M059J (cell line): Measurements from ENCODE around the gene SUCLG2. TPM values are rescaled to one million over a fixed set of nuclear protein-coding genes. Genes with fewer than 3 reads are reported as not detected.

Source experiments
- DNase-seq: peaks from one replicate; pipeline ENCODE4 v3.0.0-alpha.2; 2012; ENCODE audit warnings: low read depth
- total RNA-seq: library from RNA; depleted of rRNA; stranded (reverse); fragments of >200 nt; shearing (Covaris generic); gene quantifications from 2 replicates; pipeline ENCODE4 v1.2.3, GENCODE V29; 2014

SUCLG2 gene
- total RNA-seq, 1 experiment from 2014 or later, result 28.7 TPM

DNA sequence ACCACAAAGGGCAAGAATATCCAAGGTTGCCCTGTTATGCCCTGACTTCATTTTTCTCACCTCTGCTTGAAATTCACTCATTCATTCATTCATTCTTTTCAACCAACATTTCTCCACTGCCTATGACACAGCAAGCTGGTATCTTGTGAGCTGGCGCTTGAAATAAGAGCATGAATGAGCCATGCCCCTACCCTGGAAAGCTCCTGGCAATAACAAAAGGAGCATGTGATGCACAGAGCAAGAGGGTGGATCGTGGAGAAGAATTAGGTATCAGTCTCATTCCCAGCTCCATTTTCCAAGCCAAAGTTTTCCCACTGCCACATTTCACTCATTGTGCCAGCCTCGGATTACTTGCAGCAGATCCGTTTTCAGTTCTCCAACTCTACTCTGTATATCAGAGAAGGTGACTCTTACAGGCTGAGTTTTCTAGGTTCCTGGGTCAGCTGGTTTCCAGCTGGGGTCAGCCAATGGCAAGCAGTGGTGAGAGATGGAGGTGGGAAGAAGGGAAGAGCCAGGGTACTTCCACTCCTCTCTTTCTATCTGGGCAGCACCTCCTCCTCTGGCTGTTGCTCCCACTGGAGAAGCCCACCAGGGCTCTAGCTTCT lies 144.8 kb downstream of the SUCLG2 start:
- no peak for DNase-seq

DNA sequence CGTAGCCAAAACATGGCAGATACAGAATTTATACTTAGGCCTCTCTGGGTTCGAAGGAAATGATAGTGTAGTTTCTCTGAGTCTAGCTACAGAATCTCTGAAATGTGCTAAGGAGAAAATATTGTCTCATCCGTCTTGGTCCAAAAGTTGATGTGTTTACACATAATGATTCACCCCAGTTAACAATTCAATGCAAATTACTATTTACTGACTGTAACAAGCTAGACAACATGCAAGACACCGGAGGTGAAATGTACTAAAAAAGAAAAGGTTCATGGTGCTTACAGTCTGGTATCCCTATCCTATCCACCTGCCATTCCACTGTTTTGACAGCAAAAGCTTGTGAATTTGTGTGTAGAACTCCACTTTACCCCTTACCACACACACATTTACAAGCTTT lies 146.8 kb downstream of the SUCLG2 start:
- DNase-seq, result no peak

DNA sequence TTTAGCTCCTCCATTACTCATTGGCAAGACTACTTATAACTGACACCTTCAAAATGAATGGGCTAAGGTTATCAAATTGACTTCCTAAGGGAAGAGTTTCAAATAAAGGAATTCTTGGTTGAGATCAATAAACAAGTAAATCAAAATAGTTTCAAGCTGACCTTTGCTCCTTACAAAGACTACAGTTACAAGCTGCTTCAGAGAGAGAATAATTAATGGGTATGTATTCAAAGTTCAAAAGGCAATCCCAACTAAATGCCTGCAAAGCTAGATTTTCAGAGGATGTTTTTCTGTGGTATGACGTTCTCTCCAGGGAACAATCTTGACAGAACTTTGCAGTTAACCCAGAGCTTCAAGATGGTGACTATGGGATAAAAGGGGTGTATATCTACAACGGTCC lies 153.7 kb downstream of the SUCLG2 start:
- no peak for DNase-seq

DNA sequence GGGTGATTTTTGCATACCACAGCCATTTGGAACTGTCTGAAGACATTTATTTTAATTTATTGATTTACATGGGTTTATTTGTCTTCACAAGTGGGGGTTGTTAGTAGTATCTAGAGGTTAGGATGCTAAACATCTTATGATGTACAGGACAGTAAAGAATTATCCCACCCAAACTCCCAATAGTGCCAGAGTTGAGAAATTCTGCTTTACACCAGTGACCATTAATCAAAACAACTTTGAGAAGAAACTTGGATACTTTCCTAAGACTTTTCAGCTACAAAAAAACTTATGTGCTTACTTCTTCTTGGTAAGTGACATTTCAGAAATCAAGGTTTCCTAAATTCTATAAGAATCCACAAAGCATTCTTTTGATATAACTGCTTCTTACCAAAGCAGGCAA lies 156.7 kb downstream of the SUCLG2 start:
- DNase-seq, result no peak

DNA sequence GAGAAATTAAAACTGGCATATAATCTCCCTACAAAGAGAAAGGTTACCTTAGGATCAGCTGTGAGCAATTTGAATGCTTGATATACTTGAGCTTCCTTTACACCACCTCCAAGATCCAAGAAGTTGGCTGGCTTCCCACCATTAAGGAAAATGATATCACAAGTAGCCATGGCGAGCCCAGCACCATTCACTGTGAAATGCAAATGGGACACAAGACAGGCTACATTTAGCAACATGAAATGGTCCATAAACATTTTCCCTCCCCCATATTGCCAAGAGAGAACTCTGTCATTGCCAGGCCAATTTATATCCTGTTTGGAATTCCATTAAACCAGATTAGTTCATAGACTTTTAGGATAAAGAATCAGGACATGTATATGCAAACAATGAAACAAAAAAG lies 158.7 kb downstream of the SUCLG2 start:
- no peak for DNase-seq

DNA sequence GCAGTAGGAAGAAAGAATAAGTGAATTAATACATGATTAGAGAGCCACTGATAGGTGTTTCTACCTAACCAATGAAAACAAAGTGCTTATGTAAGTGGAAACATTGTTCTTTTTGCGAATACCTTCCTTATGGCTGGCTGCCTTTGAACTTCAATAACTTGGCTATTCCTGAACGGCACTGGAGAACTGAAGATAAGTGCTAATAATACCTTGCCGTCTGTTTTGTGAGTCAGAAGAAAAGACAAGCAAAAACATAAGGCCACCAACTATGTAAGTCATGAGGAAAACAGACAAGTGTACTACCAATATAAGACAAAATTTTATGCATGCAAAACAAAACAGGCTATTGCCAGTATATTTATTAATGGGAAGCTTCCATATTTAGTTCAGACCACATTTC lies 160.6 kb downstream of the SUCLG2 start:
- DNase-seq, result no peak

DNA sequence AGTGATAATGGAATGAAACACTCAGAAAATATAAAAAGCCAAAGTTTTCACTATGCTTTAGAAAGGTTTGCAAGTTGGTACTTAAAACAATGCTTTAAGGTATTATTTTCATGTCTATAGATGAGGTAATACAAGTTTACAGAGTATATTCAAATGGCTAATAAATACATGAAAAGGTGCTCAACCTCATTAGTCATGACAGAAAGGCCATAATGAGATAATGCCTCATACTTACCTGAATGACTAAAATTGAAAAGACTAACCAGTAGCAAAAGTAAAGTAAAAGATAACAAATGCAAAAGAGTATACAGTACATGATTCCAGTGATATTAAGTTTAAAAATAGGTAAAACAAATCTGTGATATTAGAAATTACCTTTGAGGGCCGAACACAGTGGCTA lies 163.8 kb downstream of the SUCLG2 start:
- no peak for DNase-seq

DNA sequence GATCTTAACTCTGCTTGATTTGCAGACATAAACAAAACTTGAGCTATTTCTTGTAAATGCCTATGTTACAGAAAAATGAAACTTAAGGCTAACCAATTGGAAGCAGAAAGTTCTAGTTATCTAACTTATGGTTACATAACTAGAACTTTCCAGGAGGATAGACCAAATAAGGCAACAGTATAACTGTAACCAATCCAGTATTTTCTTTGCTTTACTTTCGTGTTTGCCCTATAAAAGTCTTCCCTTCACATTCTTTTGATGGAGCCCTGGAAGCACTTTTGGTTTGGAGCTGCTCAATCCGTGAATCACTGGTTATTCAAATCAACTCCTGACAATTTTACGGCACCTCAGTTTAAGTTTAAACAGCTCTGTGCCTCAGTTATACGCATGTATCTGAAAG lies 164.6 kb downstream of the SUCLG2 start:
- peak; percentile 37 for DNase-seq

DNA sequence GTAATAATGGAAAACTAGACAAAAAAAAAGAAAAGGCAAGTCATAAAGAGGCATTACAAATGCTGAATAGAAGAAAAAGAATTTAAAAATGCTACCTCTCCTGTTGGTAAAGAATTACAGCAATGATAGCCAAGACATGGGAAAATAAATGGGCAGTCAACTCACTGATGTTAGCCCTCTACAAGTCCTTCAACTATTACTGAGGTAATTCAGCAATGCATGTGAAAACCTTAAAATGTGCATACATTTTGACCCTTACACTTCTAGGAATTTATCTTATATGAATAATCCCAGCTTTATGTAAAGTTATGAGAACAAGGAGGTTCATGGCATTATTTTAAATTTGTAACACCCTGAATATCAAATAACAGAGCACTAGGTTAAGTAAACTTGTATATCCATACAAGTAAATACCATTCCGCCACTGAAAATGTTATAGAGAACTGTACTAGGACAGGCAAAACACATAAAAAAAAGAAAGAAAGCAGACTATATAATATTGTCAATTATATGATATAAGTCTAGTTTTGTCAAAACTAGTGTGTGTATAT lies 166.8 kb downstream of the SUCLG2 start:
- DNase-seq, result no peak

DNA sequence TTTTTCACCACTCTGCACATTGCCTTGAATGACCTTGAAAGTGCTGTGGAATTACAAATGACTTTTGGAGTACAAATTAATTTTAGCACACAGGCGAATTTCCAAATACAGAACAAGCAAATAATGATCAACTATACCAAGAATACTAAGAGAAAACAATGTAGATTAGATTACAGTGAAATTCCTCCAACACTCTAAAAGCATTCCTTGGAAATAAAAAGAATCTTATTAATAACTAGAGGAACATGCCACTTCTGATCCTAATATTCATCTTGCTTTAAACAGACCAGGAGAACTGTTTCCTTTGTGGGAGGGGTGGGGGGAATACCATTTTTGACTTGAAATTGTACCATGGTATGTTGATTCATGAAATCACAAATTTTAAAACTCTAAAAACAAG lies 167.5 kb downstream of the SUCLG2 start:
- no peak for DNase-seq

DNA sequence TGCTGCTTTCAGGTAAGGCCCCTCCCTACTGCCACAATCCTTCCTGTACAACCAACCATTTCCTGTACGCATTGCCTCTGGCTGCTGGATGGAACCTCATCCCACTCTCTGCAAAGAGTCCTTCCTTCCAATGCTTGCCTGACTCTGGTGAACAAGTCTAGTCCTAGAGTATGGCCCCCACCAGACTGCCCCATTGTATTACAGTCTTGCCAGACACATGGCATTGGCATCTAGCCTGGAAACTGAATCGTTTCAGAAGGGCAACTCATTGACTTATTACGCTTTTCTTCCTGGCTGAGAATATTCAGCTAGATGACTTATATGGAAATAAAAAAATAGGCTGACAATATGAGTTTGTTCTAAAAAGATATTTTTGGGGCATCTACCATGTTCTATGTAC lies 170.3 kb downstream of the SUCLG2 start:
- DNase-seq, result no peak

DNA sequence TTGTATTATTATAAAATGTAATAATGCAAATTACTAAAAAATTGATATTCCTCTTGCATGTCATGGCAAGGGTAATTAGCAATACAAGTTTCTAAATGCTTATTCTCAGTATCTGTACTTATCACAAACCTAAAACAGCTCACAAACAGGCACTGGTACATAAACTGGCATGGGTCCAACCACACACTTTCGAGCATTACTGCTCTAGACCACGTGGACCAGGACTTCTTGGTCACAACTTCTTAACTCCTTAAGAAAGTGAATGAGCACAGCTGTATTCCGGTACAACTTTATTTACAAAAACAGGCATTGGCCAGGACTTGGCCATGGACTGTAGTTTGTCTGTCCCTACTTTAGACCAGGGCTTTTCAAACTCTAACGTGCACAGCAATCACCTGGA lies 173.3 kb downstream of the SUCLG2 start:
- DNase-seq, result no peak

DNA sequence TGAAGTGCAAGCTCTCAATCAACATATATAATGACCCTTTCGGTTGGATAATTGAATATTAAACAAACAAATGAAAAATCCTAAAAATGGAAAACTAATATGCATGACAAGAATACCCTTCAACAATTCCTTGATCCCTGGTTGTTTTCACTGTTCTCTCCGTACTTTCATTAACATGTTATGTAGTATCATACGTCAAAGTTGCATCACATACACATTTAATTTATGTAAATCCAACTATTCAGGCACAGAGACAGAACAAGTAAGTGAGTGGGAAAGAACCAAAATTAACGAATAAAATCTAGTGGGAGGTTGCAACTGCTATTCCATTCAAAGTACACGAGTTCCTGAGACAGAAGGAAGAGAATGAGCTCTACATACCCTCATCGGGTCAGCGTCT lies 176.0 kb downstream of the SUCLG2 start:
- DNase-seq, result no peak

DNA sequence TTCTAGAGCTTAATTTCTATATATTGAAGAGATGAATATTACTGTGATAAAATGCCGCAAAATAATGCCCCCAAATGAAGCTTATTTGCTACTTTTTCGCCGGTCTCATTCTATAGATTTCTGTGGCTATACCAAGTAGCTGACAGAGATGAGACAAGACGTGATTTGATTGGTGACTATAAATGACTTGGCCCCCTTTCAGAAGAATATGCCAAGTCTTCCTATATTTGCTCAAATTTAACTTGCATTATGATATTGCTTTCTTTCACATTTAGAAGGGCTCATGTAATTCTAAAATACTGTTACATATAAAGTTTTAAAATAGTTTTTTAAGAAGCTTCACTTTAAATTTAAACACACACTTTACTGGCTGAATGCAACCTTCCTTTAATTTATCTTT lies 180.1 kb downstream of the SUCLG2 start:
- no peak for DNase-seq

DNA sequence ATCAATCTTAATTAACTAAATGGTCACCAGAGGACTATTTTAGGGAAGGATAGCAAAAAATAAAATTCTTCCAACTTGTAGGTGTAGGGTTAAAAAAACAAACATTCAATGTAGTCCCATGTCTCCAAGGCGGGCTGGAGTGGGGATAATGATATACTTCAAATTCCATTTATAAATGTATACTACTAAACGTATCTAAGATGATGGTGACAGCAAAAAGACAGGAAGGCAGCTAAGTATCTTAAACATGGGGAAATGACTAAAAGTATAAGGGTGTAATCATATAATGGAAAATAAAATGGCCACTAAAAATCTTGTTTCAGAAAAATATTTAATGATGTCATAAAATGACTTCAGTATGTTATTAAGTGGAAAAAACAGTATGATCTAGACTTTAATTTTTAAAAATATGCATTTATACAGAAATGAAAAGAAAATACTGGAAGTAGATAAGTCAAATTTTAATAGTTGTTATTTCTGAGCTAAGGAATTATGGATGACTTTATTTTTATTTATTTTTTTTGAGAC lies 181.7 kb downstream of the SUCLG2 start:
- no peak for DNase-seq

DNA sequence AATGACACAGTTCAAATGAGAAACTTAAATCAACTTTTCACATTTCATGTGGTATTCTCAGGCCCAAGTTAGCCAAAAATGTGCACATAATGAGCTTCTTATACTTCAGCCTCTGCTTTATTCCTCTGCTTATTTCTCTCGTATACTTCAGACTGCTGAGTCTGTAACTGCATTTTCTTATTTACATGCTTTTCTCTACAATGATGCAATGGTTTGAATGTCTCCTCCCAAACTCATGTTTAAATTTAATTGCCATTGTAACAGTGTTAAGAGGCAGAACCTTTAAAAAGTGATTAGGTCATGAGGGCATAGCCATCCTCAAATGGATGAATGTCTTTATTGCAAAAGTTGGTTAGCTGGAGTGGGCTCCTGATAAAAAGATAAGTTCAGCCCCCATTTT lies 184.2 kb downstream of the SUCLG2 start:
- no peak for DNase-seq

DNA sequence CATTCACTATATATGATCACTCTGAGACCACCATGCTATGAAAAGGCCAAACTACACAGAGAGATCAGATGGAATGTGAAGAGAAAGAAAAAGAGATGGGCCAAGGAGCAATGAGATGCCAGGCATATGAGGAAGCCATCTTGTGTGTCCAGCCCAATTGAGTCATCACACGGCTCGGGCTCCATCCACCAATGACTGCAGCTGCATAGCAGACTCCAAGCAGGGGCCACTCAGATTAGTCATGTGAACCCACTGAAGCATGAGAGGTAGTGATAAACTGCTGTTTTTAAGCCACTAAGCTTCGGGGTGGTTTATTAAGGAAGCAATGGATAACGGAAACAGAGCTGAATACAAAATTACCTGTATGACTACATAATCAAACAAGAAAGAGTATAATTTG lies 185.9 kb downstream of the SUCLG2 start:
- DNase-seq, result peak; percentile 20

DNA sequence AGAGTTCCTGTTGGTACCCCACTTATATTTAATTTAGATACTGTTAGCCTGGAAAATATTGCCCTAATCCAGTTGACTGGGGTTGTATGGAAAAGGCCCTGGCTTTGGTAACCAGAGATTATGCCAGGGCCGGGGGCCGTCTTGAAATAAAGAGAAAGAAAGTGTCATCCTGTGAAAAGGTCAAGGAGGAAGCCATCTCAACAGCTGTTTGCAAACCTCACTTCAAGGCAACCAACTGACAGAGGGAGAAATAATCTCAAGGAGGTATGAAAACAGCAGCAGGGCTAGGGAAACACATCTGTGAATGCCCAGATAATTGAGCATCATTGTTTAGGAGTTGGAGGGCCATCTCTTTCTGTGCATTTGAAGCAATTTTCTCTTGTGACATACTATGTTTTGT lies 190.8 kb downstream of the SUCLG2 start:
- no peak for DNase-seq

DNA sequence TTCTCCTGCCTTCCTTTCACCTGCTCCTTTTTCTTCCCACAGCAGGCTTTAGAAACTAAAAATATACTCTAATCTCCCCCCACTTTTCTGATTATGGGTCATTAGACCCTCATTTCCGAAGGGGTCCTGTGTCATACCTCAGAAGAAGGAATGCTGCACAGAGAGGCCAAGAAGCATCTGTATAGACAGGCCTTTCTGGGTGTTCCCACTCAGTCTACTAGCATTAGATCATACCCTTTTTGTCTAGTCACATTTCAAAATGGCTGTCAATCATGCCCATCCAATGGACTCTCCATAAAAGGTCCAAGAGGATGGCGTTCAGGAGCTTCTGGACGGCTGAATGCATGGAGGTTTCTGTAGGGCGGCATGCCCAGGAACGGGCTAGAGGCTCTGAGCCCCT lies 192.2 kb downstream of the SUCLG2 start:
- DNase-seq, result peak; percentile 0

DNA sequence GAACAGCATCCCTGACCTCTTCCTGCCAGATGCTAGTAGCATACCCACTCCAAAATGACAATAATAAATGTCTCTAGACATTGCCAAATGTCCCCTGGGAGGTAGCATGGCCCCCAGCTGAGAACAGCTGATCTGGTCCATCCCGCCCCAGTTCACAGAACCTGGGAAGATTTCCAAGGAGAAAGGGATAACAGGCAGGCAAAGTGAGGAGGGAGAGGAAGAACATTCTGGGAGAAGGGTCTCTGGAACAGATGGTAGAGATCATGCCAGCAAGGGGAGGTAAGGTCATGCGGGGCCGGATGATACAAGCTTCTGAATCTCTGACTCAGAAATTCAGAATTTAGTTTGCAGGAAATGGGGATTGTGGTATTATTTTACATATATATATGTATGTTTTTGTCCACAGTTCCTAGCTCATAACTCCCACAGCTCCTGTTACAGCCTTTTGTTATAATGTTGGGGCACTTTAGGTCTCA lies 192.7 kb downstream of the SUCLG2 start:
- peak; percentile 7 for DNase-seq

DNA sequence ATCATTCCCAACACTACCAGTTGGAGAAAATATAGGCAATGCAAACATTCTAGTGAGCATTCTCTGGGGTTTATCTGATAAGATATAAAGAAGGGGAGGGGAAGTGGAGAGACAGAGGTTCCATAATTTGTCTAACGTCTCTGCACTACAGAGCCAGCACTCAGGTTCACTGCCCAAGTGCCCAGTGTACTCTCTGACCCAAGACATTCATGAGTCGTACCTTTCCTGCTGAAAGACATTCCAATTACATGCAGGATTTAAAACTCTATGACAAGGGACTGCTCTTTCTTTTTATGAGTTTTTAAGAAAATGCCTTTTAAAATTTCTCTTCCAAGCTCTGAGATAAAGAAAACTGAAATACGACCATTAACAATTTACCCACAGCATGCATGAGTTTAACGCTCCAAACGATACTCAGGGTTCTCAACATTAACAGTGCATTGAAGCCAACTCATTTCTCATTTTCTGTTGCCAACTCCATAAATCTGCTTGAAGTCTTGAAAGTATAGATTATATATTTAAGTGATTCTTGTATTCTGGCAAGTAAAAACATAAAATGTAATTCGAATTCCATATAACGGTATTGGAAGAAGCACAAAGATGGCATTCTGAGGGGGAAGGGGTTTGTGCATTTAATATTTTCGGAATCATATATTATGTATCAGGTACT lies 193.4 kb downstream of the SUCLG2 start:
- peak; percentile 12 for DNase-seq

DNA sequence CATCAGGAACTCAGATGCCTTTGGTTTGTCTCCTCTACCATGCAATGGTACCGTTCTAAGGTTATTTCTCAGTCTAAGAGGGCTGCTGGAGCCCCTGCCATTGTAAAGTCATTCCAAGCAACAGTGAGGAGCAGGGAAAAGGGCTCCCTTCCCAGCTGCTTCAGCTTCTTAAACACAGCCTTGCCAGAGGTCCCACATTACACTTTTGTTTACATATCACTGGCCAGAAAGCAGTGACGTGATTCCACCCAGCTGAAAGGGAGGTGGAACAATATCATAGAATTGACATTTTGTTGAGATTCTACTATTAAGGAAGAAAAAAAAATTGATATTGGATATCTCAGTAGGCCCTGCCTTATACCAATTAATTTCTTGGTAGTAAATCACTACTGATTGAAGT lies 194.6 kb downstream of the SUCLG2 start:
- no peak for DNase-seq

DNA sequence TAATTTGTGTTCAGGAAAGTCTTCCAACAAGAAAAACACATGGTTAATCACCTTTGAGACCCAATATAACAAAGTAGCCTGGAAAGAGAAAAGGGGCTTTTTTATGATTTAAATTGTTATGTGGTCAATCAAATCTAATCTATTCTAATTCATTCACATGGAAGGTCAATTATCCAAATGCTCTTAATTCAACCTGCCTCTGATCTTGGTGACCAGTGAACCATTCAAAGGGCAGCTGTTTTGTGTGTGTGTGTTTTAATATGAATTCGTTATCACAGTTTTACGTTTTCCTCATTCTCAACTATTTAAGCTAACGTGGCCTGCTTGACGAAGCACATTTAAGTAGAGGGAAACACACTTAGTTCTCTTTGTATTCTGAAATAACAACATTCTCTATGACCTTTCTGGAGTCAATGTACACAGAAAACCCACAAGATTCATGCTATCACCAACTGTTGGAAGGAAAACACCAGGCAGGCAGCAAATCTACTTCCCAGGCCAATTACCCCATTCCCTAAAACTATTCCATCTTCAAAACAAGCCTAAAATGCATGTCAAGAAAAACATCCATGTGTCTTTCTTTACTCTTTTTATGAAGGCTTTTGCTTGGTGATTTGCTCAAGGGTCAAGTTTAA lies 195.4 kb downstream of the SUCLG2 start:
- DNase-seq, result no peak
